Gastrocnemius medialis (tissue), 4 donors: ENCODE data around the gene ARHGAP40. TPM values are rescaled to one million over a fixed set of nuclear protein-coding genes. Genes with fewer than 3 reads are reported as not detected.

Experiments used
- ATAC-seq, 2 donors: fragments of 150-250 bp; one replicate each; pipeline ENCODE4 v1.9.1; 2016
- DNase-seq, 2 donors: peaks; one replicate each; pipeline ENCODE4 v3.0.0-alpha.2; 2019
- H3K27ac ChIP-seq, 4 donors: fragments of 200-600 bp; sonication (generic); 1 replicate in 1 of 4; 2 replicates in 3 of 4; pipeline ENCODE4 v1.5.1; 2016 to 2018; ENCODE audit warnings: mild to moderate bottlenecking in 2 of 4, moderate library complexity in 1 of 4
- H3K27me3 ChIP-seq, 3 donors: fragments of 200-600 bp; sonication (generic) in 2 of 3; 1 replicate in 1 of 3; 2 replicates in 2 of 3; pipeline versions ENCODE4 v1.5.1 to v1.6.0; 2016 to 2019; ENCODE audit warnings: mild to moderate bottlenecking in 1 of 3, moderate library complexity in 1 of 3
- H3K36me3 ChIP-seq, 2 donors: fragments of 200-600 bp; sonication (generic) in 1 of 2; one replicate each; pipeline ENCODE4 v1.5.1; 2017 to 2018
- H3K4me1 ChIP-seq, 2 donors: fragments of 200-600 bp; sonication (generic) in 1 of 2; one replicate each; pipeline ENCODE4 v1.5.1; 2016 to 2017; ENCODE audit warnings: mild to moderate bottlenecking in 2 of 2
- H3K4me3 ChIP-seq, 4 donors: fragments of 200-600 bp; sonication (generic) in 3 of 4; 1 replicate in 1 of 4; 2 replicates in 3 of 4; pipeline ENCODE4 v1.5.1; 2016 to 2019; ENCODE audit warnings: mild to moderate bottlenecking in 2 of 4
- H3K9me3 ChIP-seq, 3 donors: fragments of 200-600 bp; sonication (generic) in 2 of 3; 1 replicate in 1 of 3; 2 replicates in 2 of 3; pipeline ENCODE4 v1.5.1; 2016 to 2019
- POLR2A ChIP-seq, 2 donors: fragments of 450-650 bp; IDR thresholded peaks; one replicate each; pipeline ENCODE4 v1.6.1; 2017; ENCODE audit warnings: antibody characterized with exemption in 2 of 2, mild to moderate bottlenecking in 2 of 2, moderate library complexity in 2 of 2
- in situ Hi-C, 4 donors: fragments of 200-750 bp; cut with MboI; loops; one replicate each; pipeline versions ENCODE4 v1.15.0 to v1.8.0; 2017; ENCODE audit warnings: low sequenced_read_pairs in 4 of 4
- intact Hi-C: fragments of 100-400 bp; cut with DNase I; formaldehyde crosslinking; loops from one replicate; pipeline ENCODE4 v1.15.1; 2023; ENCODE audit warnings: low total_unique reads
- total RNA-seq, 4 donors: library from RNA; depleted of rRNA; stranded (reverse); fragments of >200 nt; gene quantifications; one replicate each; pipeline versions ENCODE4 v1.1.0 to v1.2.3, GENCODE V29; 2016
- TF ChIP-seq, protein P1 (sequence below), 5 experiments: fragments of 450-650 bp in 3 of 5; fragments of 200-600 bp in 2 of 5; sonication (generic) in 2 of 5; IDR thresholded peaks in 4 of 5; conservative IDR thresholded peaks in 1 of 5; 1 replicate in 4 of 5; 2 replicates in 1 of 5; pipeline ENCODE4 v1.5.1; 2016 to 2019; ENCODE audit warnings: antibody characterized with exemption in 5 of 5, mild to moderate bottlenecking in 3 of 5, moderate library complexity in 3 of 5

Gene ARHGAP40
- total RNA-seq, 4 donors from 2014 or later, result not detected

DNA sequence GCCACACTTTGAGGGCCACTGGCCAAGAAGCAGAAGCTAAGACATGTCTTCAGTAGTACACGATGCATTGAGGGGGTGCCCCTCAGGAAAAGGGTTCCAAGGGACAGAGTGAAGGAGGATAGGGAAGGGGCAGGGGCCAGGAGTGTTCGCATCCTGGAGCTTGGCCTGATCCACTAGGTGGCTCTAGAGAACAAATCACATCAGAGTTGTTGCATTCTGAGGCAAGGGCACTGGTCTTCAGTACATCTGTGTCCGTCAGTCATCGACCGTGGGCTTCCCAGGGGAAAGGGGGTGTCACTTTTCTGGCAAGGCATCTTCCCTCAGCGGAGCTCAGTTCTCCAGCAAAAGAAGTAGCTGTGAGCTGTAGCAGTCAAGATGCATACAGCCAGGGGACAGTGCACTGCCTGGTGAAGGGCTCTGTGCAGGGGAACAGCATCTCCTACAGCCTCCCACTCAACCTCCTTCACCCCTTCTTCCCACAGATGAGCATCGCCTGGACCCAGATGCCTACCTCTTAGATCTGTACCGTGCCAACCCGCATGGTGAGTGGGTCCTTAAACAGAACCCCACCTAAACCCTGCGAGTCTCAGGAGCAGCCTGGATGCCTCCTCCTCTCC, 47.8 kb downstream of the ARHGAP40 start:
- no peaks in the 10 kb centered on the region for H3K9me3 ChIP-seq
- H3K36me3 ChIP-seq, result no peaks in the 10 kb centered on the region
- no peak overlapping the region for H3K27ac ChIP-seq
- H3K27me3 ChIP-seq, result peaks cover 15 to 21% (median 20%) of the 10 kb centered on the region in 3 donors
- intact Hi-C loops, result loop anchor here (5.0 to 10.0 kb wide), 2 partner anchors 83 to 245 kb away; no protein-coding TSS in a partner anchor
- ATAC-seq, result no peak
- H3K4me1 ChIP-seq, result peaks cover 0 to 7% of the 10 kb centered on the region in 2 donors
- no peak for DNase-seq
- no peak overlapping the region for H3K4me3 ChIP-seq
- in situ Hi-C loops, result loop anchor here in 2 of 4 donors (10.0 to 25.0 kb wide), 3 partner anchors 85 to 238 kb away; no protein-coding TSS in a partner anchor
- TF ChIP-seq POLR2A (IDR thresholded peaks at IDR 0.05), result no peak
- TF ChIP-seq, protein P1, sequence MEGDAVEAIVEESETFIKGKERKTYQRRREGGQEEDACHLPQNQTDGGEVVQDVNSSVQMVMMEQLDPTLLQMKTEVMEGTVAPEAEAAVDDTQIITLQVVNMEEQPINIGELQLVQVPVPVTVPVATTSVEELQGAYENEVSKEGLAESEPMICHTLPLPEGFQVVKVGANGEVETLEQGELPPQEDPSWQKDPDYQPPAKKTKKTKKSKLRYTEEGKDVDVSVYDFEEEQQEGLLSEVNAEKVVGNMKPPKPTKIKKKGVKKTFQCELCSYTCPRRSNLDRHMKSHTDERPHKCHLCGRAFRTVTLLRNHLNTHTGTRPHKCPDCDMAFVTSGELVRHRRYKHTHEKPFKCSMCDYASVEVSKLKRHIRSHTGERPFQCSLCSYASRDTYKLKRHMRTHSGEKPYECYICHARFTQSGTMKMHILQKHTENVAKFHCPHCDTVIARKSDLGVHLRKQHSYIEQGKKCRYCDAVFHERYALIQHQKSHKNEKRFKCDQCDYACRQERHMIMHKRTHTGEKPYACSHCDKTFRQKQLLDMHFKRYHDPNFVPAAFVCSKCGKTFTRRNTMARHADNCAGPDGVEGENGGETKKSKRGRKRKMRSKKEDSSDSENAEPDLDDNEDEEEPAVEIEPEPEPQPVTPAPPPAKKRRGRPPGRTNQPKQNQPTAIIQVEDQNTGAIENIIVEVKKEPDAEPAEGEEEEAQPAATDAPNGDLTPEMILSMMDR (IDR thresholded peaks at IDR 0.05 in 4 of 5, conservative IDR thresholded peaks at IDR 0.05 in 1 of 5), result no peak

DNA sequence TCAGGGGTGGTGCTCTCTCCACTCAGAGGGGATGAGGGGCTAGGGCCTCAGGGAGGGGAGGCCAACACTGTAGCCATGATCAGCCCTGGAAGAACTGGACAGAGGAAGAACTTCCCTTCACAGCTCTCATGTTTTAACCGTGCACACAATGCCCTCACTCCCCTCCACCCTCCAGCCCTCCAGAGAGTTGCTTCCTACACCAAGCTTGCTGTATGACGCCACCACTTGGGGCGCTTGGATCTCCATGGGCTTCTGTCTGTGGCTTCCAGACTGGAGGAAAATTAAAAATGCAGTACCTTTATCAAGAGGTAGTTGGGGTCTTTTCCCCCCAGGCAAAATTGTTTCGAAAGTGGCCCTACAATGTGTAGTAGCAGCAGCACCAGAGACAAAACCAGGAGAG, 48.4 kb downstream of the ARHGAP40 start:
- TF ChIP-seq, protein P1 (IDR thresholded peaks at IDR 0.05 in 4 of 5, conservative IDR thresholded peaks at IDR 0.05 in 1 of 5), result no peak
- no peak for TF ChIP-seq POLR2A (IDR thresholded peaks at IDR 0.05)
- H3K27me3 ChIP-seq, result peaks cover 16 to 21% (median 17%) of the 10 kb centered on the region in 3 donors
- H3K9me3 ChIP-seq, result no peaks in the 10 kb centered on the region
- no peak for ATAC-seq
- in situ Hi-C loops (no loop called here), intact Hi-C loops (no loop called here)
- no peak overlapping the region for H3K27ac ChIP-seq
- H3K4me1 ChIP-seq, result peaks cover 0 to 7% of the 10 kb centered on the region in 2 donors
- no peaks in the 10 kb centered on the region for H3K36me3 ChIP-seq
- no peak for DNase-seq
- no peak overlapping the region for H3K4me3 ChIP-seq

DNA sequence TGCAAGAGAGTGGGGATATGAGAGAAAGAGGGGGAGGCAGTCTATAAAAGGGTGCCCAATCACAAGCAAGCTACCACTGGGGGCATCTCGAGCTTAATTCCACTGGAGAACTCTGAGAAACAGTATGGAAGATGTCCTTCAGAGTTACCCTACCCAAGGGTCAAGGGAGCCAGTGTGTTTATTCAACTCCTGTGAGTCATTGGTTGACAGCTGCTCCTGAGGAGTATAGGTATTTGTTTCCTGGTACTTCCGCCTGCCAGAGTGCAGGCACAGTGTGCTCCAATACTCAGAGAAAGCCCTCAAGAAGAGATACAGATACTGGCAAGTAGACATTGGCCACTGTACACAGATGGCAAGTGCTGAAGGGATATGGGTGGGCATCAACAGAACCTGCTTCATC, 49.5 kb downstream of the ARHGAP40 start:
- in situ Hi-C loops, result no loop called here

DNA sequence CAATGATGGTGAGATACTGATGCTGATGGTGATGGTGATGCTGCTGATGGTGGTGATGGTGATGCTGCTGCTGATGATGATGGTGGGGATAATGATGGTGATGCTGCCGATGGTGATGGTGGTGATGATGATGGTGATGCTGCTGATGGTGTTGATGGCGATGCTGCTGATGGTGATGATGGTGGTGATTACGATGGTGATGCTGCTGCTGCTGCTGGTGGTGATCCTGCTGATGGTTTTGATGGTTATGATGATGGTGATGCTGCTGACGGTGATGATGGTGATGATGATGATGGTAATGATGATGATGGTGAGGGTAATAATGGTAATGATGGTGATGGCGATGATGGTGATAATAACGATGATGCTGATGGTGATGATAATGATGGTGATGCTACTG, 50.0 kb downstream of the ARHGAP40 start:
- TF ChIP-seq POLR2A (IDR thresholded peaks at IDR 0.05), result no peak
- TF ChIP-seq, protein P1 (IDR thresholded peaks at IDR 0.05 in 4 of 5, conservative IDR thresholded peaks at IDR 0.05 in 1 of 5), result no peak
- Histone ChIP-seq H3K4me1 (no peaks in the 10 kb centered on the region), H3K36me3 (no peaks in the 10 kb centered on the region), H3K4me3 (no peak overlapping the region), H3K27me3 (peaks cover under 1 to 10% (median 4%) of the 10 kb centered on the region in 3 donors), H3K27ac (no peak overlapping the region), H3K9me3 (no peaks in the 10 kb centered on the region)
- ATAC-seq (no peak), DNase-seq (no peak)
- in situ Hi-C loops, result no loop called here
- intact Hi-C loops, result no loop called here

More for the DNA sequence above, 49.5 kb downstream of the ARHGAP40 start:
- Histone ChIP-seq H3K4me1 (peaks cover 0 to 3% of the 10 kb centered on the region in 2 donors), H3K27me3 (peaks cover 5 to 13% (median 6%) of the 10 kb centered on the region in 3 donors), H3K27ac (no peak overlapping the region), H3K36me3 (no peaks in the 10 kb centered on the region), H3K9me3 (no peaks in the 10 kb centered on the region), H3K4me3 (no peak overlapping the region)
- ATAC-seq, result no peak
- intact Hi-C loops, result no loop called here
- no peak for DNase-seq
- TF ChIP-seq POLR2A (IDR thresholded peaks at IDR 0.05), result no peak
- TF ChIP-seq, protein P1 (IDR thresholded peaks at IDR 0.05 in 4 of 5, conservative IDR thresholded peaks at IDR 0.05 in 1 of 5), result no peak
